NCI-H1694 (cell line): ENCODE results near the gene CCDC148.
A peak's percentile ranks its signal among the peaks of the same experiment; 100 is the strongest.
"Not testable (repeated sequence)": the region's sequence is repeated elsewhere in the genome, so short reads cannot be mapped to it uniquely, and the experiment has no call there.

Experiments used
- DNase-seq: peaks from one replicate; lab custom pipeline; 2025; lab: John Stamatoyannopoulos, UW

Gene CCDC148

DNA sequence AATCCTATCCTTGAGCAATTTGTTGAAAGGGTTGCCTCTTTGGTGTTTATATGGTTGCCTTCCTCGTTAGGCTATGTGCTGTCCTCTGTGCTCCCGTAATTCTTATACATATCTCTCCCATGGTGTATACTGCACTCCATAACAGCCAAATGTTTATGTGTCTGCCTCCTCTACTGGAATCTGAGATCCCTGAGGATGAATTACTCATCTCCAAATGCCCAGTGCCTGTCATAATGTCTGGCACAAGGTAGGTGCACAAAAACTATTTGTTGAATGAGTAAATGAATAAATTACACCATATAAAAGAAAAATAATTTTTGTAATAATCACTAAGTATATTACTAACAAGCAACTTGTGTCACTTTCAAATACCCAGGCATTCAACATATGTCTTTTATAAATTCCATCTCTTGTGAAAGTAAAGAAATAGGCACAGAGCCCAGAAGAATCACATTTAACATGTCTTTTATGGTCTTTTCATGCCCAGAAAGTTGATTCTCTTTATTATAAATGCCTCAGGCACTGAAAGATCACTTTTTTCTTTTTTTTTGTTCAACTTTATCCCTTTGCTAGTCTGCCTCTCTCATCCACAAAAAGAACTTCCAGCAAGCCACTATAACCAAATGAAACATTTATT is 164.9 kb downstream of the CCDC148 start:
- no peak for DNase-seq

DNA sequence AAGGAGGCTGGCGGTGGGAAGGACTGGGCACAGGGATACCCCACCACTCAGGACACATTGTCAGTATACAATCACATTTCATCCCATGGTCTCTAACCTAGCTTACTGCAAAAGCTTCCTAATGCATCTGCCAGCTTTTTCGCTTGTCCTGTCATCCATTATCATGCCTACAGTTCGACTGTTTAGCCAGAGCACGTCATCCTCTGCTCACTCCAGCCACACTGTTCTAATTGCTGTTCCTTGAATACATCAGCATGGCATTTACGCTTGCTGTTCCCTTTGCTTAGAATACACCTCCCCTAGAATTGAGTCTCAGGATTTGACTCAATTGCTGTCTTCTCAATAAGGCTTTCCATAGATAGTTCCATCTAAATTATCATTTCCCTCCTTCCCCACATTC is 166.3 kb downstream of the CCDC148 start:
- no peak for DNase-seq

GRCh38 chr2:158276619-158277471 is 179.7 kb downstream of the CCDC148 start:
- DNase-seq, result no peak

GRCh38 chr2:158273791-158274190 is 182.8 kb downstream of the CCDC148 start:
- no peak for DNase-seq

DNA sequence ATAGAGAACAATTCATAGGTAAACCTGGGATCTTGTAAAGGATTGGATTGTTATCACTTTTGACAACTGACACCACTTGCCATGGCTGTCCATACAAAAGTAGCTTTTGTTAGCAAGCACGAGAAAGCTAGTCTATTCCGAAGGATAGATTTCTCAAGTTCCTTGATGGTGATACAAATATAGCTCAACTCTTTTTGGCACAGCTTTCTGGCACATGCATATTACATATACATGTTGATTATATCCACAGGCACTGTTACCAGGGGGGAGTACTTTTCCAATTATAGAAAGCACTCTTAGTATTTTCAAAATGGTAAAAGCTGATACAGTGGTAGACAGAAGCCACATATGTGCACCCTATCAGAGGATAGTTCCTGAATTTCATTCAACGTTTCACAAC is 186.0 kb downstream of the CCDC148 start:
- DNase-seq, result no peak

DNA sequence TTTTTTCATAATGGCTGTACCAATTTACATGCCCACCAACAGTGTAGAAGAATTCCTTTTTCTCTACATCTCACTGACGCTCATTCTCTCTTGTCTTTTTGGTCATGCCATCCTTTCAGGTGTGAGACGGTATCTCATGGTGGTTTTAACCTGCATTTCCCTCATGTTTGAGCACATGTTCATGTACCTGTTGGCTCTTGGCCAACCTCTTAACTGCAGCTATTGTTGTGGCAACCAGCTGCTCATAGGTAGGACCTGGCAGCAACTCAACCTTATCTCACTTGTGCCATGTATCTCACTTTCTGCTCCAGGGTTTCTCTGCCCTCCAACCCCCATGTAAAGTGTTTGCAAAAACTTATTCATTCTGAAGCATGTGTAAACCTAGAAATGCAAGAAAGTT is 187.4 kb downstream of the CCDC148 start:
- DNase-seq, result no peak

- DNase-seq, result no peak
Measured at GRCh38 chr2:158266111-158266510, 190.4 kb downstream of the CCDC148 start.

DNA sequence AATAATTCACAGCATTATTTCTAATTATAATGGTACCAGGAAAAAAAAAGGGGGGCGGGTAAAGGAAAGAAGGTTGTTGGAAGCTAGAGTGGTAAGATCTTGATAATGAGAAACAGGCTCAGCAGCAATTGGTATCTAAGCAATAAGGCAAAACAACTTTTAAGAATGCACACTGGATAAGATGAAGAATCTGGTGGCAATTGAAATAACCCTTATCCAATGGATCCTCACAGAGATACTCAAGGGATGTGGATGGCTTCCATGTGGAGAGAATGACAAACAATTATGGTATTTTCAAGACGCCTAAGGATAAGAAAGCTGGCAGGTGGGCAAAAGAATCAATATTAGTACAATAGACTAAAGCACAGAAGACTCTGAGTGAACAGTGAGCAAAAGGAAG is 201.3 kb downstream of the CCDC148 start:
- no peak for DNase-seq

- DNase-seq, result no peak
Measured at GRCh38 chr2:158253170-158253569, 203.4 kb downstream of the CCDC148 start.

GRCh38 chr2:158251356-158251755 is 205.2 kb downstream of the CCDC148 start:
- DNase-seq, result no peak

DNA sequence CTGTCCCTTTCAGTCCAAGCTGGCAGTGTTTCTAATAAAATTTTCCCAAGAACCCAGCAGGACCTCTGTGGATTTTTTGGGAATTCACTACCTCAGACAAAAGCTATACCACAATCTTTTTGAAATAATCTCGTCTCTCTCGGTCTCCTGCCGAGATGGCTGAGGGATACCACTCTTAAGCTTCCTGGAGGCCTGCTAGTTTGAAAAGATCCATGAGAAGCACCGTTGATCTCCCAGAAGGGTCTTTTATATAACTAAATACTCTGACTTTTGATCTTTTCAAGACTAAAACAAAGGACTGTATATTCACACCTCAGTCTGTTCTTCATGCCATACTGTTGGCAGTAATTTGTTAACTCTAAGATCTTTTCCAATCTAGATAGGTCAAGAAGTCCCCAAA is 213.2 kb downstream of the CCDC148 start:
- no peak for DNase-seq

DNA sequence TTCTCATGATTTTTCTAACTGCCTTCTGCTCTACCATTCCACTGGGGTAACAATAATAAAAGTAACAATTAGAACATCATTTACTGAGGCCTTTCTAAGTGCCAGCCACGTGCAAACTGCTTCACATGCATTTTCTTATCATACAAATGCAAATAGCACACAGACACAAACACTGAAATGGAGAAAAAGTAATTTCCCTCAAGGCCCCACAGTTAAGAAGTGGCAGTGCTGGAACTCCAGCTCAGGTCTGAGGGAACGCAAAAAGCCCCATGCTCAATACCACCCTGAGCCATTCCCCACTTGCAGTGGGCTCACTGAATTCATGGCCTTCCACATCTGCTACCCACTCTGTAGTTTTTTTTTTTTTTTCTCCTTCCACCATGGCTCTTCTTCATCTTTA is 214.3 kb downstream of the CCDC148 start:
- no peak for DNase-seq

DNA sequence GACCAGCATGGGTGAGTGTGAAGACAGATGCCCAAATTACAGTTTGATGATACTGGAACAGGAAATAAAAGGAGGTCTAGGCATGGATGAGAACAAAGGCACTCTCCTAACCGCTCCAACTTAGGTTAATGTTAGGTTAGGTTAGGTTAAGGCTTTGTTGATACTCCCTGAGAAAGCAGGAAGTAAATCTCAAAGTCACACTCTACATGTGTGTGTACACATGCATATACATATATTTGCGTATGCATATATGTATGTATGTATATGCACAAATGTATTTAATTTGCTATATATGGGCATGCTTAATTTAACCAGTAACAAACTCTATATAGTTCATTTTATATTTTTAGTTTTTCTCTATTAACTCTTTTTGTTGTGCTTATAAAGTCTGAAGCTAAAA is 215.6 kb downstream of the CCDC148 start:
- no peak for DNase-seq

- peak; percentile 1 for DNase-seq
Measured at GRCh38 chr2:158239271-158239670, 217.3 kb downstream of the CCDC148 start.

- DNase-seq, result no peak
Measured at GRCh38 chr2:158234497-158234896, 222.1 kb downstream of the CCDC148 start.

DNA sequence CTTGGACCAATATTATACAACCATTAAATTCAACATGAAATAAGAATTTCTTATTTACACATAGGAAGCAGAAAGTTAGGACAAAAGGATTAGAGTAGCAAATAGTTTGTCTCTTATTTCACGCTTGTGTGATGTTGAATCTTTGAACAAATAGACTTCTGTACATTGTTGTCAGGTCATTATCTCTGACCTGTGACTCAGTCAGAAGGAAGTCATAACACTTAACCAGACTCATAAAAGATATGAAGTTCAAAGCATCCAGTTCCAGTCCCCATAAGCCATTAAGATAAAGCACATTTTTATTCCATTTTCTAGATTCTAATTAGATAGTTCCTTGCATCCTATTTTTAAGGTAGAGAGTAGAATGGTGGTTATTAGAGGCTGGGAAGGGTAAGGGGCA is 224.1 kb downstream of the CCDC148 start:
- no peak for DNase-seq

- DNase-seq, result no peak
Measured at GRCh38 chr2:158228943-158229508, 227.5 kb downstream of the CCDC148 start.

DNA sequence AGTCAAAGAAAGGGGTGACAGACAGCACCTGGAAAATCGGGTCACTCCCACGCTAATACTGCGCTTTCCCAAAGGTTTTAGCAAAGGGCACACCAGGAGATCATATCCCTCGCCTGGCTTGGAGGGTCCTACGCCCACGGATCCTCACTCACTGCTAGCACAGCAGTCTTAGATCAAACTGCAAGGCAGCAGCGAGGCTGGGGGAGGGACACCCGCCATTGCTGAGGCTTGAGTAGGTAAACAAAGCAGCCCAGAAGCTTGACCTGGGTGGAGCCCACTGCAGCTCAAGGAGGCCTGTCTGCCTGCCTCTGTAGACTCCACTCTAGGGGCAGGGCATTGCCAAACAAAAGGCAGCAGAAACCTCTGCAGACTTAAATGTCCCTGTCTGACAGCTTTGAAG is 233.5 kb downstream of the CCDC148 start:
- not testable (repeated sequence) for DNase-seq

- DNase-seq, result peak; percentile 21
Measured at GRCh38 chr2:158221063-158222020, 235.2 kb downstream of the CCDC148 start.

GRCh38 chr2:158217593-158217992 is 239.0 kb downstream of the CCDC148 start:
- no peak for DNase-seq

- peak; percentile 58 for DNase-seq
Measured at GRCh38 chr2:158214431-158214830, 242.1 kb downstream of the CCDC148 start.

GRCh38 chr2:158213773-158214172 is 242.8 kb downstream of the CCDC148 start:
- no peak for DNase-seq
